HEK293 (cell line): Measurements from ENCODE around the gene HNRNPA2B1.

ENCODE experiments used
- GFI1B ChIP-seq: fragments of 450-650 bp; formaldehyde crosslinking; IDR thresholded peaks from 2 replicates; pipeline ENCODE4 v1.5.1; 2016; ENCODE audit warnings: missing biosample characterization, missing genetic modification characterization
- GLIS1 ChIP-seq: fragments of 450-650 bp; formaldehyde crosslinking; IDR thresholded peaks from 2 replicates; pipeline ENCODE4 v1.5.1; 2016; ENCODE audit warnings: missing biosample characterization, missing genetic modification characterization
- MEIS1 ChIP-seq: sonication (generic); formaldehyde crosslinking; IDR thresholded peaks from 2 replicates; pipeline ENCODE4 v1.8.1; 2022; ENCODE audit warnings: missing genetic modification reagents, mild to moderate bottlenecking, borderline replicate concordance
- MZF1 ChIP-seq: fragments of 450-650 bp; formaldehyde crosslinking; IDR thresholded peaks from 2 replicates; pipeline ENCODE4 v1.5.1; 2017; ENCODE audit warnings: missing biosample characterization, missing genetic modification characterization, borderline replicate concordance
- PRDM4 ChIP-seq: fragments of 450-650 bp; formaldehyde crosslinking; IDR thresholded peaks from 2 replicates; pipeline ENCODE4 v1.5.1; 2017; ENCODE audit warnings: missing biosample characterization, missing genetic modification characterization
- SP2 ChIP-seq: fragments of 450-650 bp; formaldehyde crosslinking; IDR thresholded peaks from 2 replicates; pipeline ENCODE4 v1.5.1; 2016; ENCODE audit warnings: missing biosample characterization, missing genetic modification characterization
- TRIM28 ChIP-seq: IDR thresholded peaks from 2 replicates; pipeline ENCODE4 v1.6.1; 2011; ENCODE audit warnings: low read length, control low read depth, borderline replicate concordance
- ZBTB11 ChIP-seq: fragments of 450-650 bp; formaldehyde crosslinking; conservative IDR thresholded peaks from 2 replicates; pipeline ENCODE4 v1.5.1; 2016; ENCODE audit warnings: low read depth, missing biosample characterization, missing genetic modification characterization
- ZBTB17 ChIP-seq: fragments of 450-650 bp; formaldehyde crosslinking; IDR thresholded peaks from 2 replicates; pipeline ENCODE4 v1.5.1; 2016; ENCODE audit warnings: missing biosample characterization, missing genetic modification characterization
- ZBTB21 ChIP-seq: fragments of 450-650 bp; formaldehyde crosslinking; IDR thresholded peaks from 2 replicates; pipeline ENCODE4 v1.5.1; 2017; ENCODE audit warnings: missing biosample characterization, missing genetic modification characterization
- ZNF10 ChIP-seq: fragments of 450-650 bp; formaldehyde crosslinking; IDR thresholded peaks from 2 replicates; pipeline ENCODE4 v1.5.1; 2017; ENCODE audit warnings: missing biosample characterization, missing genetic modification characterization
- ZNF121 ChIP-seq: fragments of 450-650 bp; formaldehyde crosslinking; IDR thresholded peaks from 2 replicates; pipeline ENCODE4 v1.5.1; 2016; ENCODE audit warnings: missing biosample characterization, missing genetic modification characterization
- ZNF184 ChIP-seq: fragments of 450-650 bp; IDR thresholded peaks from 2 replicates; pipeline ENCODE4 v1.5.1; 2018; ENCODE audit warnings: missing biosample characterization, mild to moderate bottlenecking, missing genetic modification characterization
- ZNF362 ChIP-seq: fragments of 450-650 bp; formaldehyde crosslinking; IDR thresholded peaks from 2 replicates; pipeline ENCODE4 v1.5.1; 2016; ENCODE audit warnings: missing biosample characterization, missing genetic modification characterization
- ZNF394 ChIP-seq: fragments of 450-650 bp; formaldehyde crosslinking; IDR thresholded peaks from 2 replicates; pipeline ENCODE4 v1.5.1; 2016; ENCODE audit warnings: missing biosample characterization, missing genetic modification characterization, mild to moderate bottlenecking, moderate library complexity, borderline replicate concordance
- ZNF426 ChIP-seq: fragments of 450-650 bp; formaldehyde crosslinking; IDR thresholded peaks from 2 replicates; pipeline ENCODE4 v1.5.1; 2017; ENCODE audit warnings: missing biosample characterization, missing genetic modification characterization, mild to moderate bottlenecking, inconsistent platforms, moderate library complexity
- ZNF518A ChIP-seq: fragments of 450-650 bp; formaldehyde crosslinking; conservative IDR thresholded peaks from 2 replicates; pipeline ENCODE4 v1.5.1; 2016; ENCODE audit warnings: low read depth, missing biosample characterization, missing genetic modification characterization
- ZNF530 ChIP-seq: fragments of 450-650 bp; formaldehyde crosslinking; IDR thresholded peaks from 2 replicates; pipeline ENCODE4 v1.5.1; 2016; ENCODE audit warnings: low read depth, missing biosample characterization, missing genetic modification characterization
- ZNF555 ChIP-seq: fragments of 450-650 bp; formaldehyde crosslinking; conservative IDR thresholded peaks from 2 replicates; pipeline ENCODE4 v1.5.1; 2017; ENCODE audit warnings: missing biosample characterization, mild to moderate bottlenecking, missing genetic modification characterization, inconsistent platforms
- ZNF626 ChIP-seq: fragments of 450-650 bp; sonication (Bioruptor Pico); formaldehyde crosslinking; IDR thresholded peaks from 2 replicates; pipeline ENCODE4 v1.5.1; 2018; ENCODE audit warnings: missing biosample characterization, missing genetic modification characterization, inconsistent platforms
- ZNF660 ChIP-seq: fragments of 450-650 bp; IDR thresholded peaks from 2 replicates; pipeline ENCODE4 v1.5.1; 2018; ENCODE audit warnings: missing biosample characterization, mild to moderate bottlenecking, missing genetic modification characterization
- ZNF664 ChIP-seq: fragments of 450-650 bp; formaldehyde crosslinking; IDR thresholded peaks from 2 replicates; pipeline ENCODE4 v1.5.1; 2016; ENCODE audit warnings: missing biosample characterization, missing genetic modification characterization
- ZNF692 ChIP-seq: fragments of 450-650 bp; formaldehyde crosslinking; IDR thresholded peaks from 2 replicates; pipeline ENCODE4 v1.5.1; 2016; ENCODE audit warnings: missing biosample characterization, missing genetic modification characterization
- ZSCAN5A ChIP-seq: fragments of 450-650 bp; formaldehyde crosslinking; IDR thresholded peaks from 2 replicates; pipeline ENCODE4 v1.5.1; 2016; ENCODE audit warnings: missing biosample characterization, missing genetic modification characterization

HNRNPA2B1 gene

GRCh38 chr7:26144184-26145080 lies 56.1 kb downstream of the HNRNPA2B1 start (continued):
- TF ChIP-seq ZBTB11 (peak; percentile 42; the same call in 1 of the 2 replicates), ZNF121 (tag by site-specific recombination) (no peak), PRDM4 (tag by site-specific recombination) (no peak), ZNF555 (tag by site-specific recombination) (peak; percentile 46), ZNF626 (tag by site-specific recombination) (no peak), GFI1B (tag by site-specific recombination) (no peak), ZNF692 (tag by site-specific recombination) (no peak), ZNF394 (tag by site-specific recombination) (peak; percentile 82), ZNF362 (tag by site-specific recombination) (no peak), ZNF10 (tag by site-specific recombination) (no peak), ZNF530 (tag by site-specific recombination) (no peak), ZBTB21 (tag by site-specific recombination) (no peak), GLIS1 (tag by site-specific recombination) (no peak), MZF1 (tag by site-specific recombination) (no peak), ZSCAN5A (no peak), SP2 (tag by site-specific recombination) (no peak), MEIS1 (no peak), ZNF426 (tag by site-specific recombination) (peak; percentile 62), ZNF660 (tag by site-specific recombination) (no peak), ZNF184 (no peak), ZNF664 (tag by site-specific recombination) (0 out of 2 replicates have a peak, but pooled peaks have one; percentile 50), ZNF518A (tag by site-specific recombination) (peak; percentile 71; the same call in 1 of the 2 replicates), TRIM28 (no peak), ZBTB17 (no peak)
